Common myeloid progenitor, CD34-positive (primary cell): ENCODE results near the gene ZDHHC18.
"Not testable (repeated sequence)": the region's sequence is repeated elsewhere in the genome, so short reads cannot be mapped to it uniquely, and the experiment has no call there.

ENCODE experiments used
- CTCF ChIA-PET: fragments of 350-600 bp; sonication (Branson Sonifier 250); formaldehyde crosslinking; loops from one replicate; lab custom pipeline; 2021; ENCODE audit warnings: antibody characterized with exemption; lab: Charles Lee
- POLR2A ChIA-PET: fragments of 350-600 bp; sonication (Branson Sonifier 250); formaldehyde crosslinking; loops from one replicate; lab custom pipeline; 2021; ENCODE audit warnings: antibody characterized with exemption; lab: Charles Lee
- DNase-seq, 3 donors: peaks; one replicate each; pipeline versions ENCODE4 v3.0.0 to v3.0.0-alpha.2; 2013
- H3K27ac ChIP-seq, 2 experiments: 1 replicate in 1 of 2; 2 replicates in 1 of 2; pipeline ENCODE4 v1.7.0; 2013; ENCODE audit warnings: inconsistent platforms in 2 of 2, low read length in 2 of 2, mild to moderate bottlenecking in 2 of 2, low read depth in 1 of 2, moderate library complexity in 1 of 2; ENCODE audit not compliant: severe bottlenecking in 2 of 2, insufficient read depth in 1 of 2, poor library complexity in 1 of 2
- H3K27me3 ChIP-seq, 5 experiments: replicated peaks in 2 of 5; 1 replicate in 3 of 5; 2 replicates in 2 of 5; pipeline versions ENCODE4 v1.6.1 to v1.7.0; 2013; ENCODE audit warnings: low read length in 4 of 5, mild to moderate bottlenecking in 2 of 5, moderate library complexity in 2 of 5, inconsistent platforms in 1 of 5; ENCODE audit not compliant: insufficient read depth in 5 of 5, control insufficient read depth in 4 of 5
- H3K36me3 ChIP-seq, 4 experiments: 1 replicate in 2 of 4; 2 replicates in 2 of 4; pipeline versions ENCODE4 v1.6.1 to v1.7.0; 2013; ENCODE audit warnings: low read length in 3 of 4, control low read depth in 1 of 4, mild to moderate bottlenecking in 1 of 4; ENCODE audit not compliant: control insufficient read depth in 4 of 4, insufficient read depth in 4 of 4
- H3K4me1 ChIP-seq, 4 experiments: 1 replicate in 3 of 4; 2 replicates in 1 of 4; pipeline versions ENCODE4 v1.6.1 to v1.7.1; 2013; ENCODE audit warnings: low read length in 3 of 4, mild to moderate bottlenecking in 3 of 4, control low read depth in 1 of 4, inconsistent platforms in 1 of 4, moderate library complexity in 1 of 4; ENCODE audit not compliant: control insufficient read depth in 4 of 4, insufficient read depth in 4 of 4; ENCODE audit errors: control extremely low read depth in 1 of 4
- H3K4me3 ChIP-seq, 7 experiments: 1 replicate in 4 of 7; 2 replicates in 3 of 7; pipeline versions ENCODE4 v1.5.1 to v1.7.0; 2013; ENCODE audit warnings: mild to moderate bottlenecking in 7 of 7, low read length in 6 of 7, moderate library complexity in 6 of 7, inconsistent platforms in 2 of 7, low read depth in 2 of 7, control low read depth in 1 of 7; ENCODE audit not compliant: insufficient read depth in 4 of 7, control insufficient read depth in 1 of 7; ENCODE audit errors: extremely low read depth in 1 of 7
- H3K9me3 ChIP-seq, 5 experiments: 1 replicate in 4 of 5; 2 replicates in 1 of 5; pipeline versions ENCODE4 v1.6.1 to v1.7.1; 2013; ENCODE audit warnings: low read length in 4 of 5, mild to moderate bottlenecking in 2 of 5, inconsistent platforms in 1 of 5, low read depth in 1 of 5, moderate library complexity in 1 of 5; ENCODE audit not compliant: control insufficient read depth in 4 of 5, insufficient read depth in 2 of 5; ENCODE audit errors: control extremely low read depth in 1 of 5
- WGBS: methylation state at CpG from one replicate; pipeline ENCODE4 v1.1.5; 2013; ENCODE audit not compliant: insufficient coverage; 5-methylcytosine and 5-hydroxymethylcytosine counted together

ZDHHC18 gene

GRCh38 chr1:26838474-26839338 is 12.2 kb downstream of the ZDHHC18 start:
- Histone ChIP-seq H3K36me3 (peaks cover 13 to 59% (median 42%) of the 10 kb centered on the region in 4 experiments), H3K4me1 (peaks cover 5 to 11% (median 10%) of the 10 kb centered on the region in 4 experiments), H3K27ac (no peak overlapping the region), H3K9me3 (no peaks in the 10 kb centered on the region), H3K27me3 (no peaks in the 10 kb centered on the region), H3K4me3 (no peak overlapping the region)
- WGBS, result 87% methylated on average over 8 of the region's 8 CpGs
- DNase-seq, result peak in 2 of 3 donors; percentile 34 to 53
- ChIA-PET POLR2A (interaction anchor here (0.5 kb wide), 1 partner anchor 38 kb away, joined by 4 read pairs; no protein-coding TSS in a partner anchor), CTCF (interaction anchor here (1.0 to 2.6 kb wide), 2 partner anchors 9 to 29 kb away, joined by 3 to 10 read pairs; no protein-coding TSS in a partner anchor)

DNA sequence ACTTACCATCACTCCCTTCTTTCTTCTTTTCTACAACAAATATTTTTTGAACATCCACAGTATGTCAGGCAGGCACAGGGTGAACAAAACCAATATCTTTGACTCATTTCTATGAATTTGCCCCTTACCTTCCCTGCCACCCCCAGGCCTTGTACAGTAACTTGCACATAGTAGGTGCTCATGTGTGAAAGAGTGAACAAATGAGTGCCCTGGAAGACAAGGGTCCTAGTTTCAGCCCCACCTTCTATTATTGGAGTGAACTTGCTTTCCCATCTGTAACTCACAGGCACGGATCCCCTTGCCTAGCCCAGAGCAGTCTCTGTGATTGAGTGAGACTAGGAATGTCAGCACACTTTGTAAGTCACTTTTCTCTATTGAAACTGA is 12.8 kb downstream of the ZDHHC18 start:
- WGBS, result 89% methylated on average over 1 of the region's 1 CpG
- Histone ChIP-seq H3K27me3 (no peaks in the 10 kb centered on the region), H3K9me3 (no peaks in the 10 kb centered on the region), H3K4me3 (no peak overlapping the region), H3K4me1 (peaks cover under 1 to 5% (median 4%) of the 10 kb centered on the region in 4 experiments), H3K27ac (no peak overlapping the region), H3K36me3 (peaks cover 15 to 60% (median 39%) of the 10 kb centered on the region in 4 experiments)
- CTCF ChIA-PET, result interaction anchor here (2.6 kb wide), 1 partner anchor 30 kb away, joined by 10 read pairs; no protein-coding TSS in a partner anchor
- DNase-seq, result no peak
- POLR2A ChIA-PET, result no interaction called here

DNA sequence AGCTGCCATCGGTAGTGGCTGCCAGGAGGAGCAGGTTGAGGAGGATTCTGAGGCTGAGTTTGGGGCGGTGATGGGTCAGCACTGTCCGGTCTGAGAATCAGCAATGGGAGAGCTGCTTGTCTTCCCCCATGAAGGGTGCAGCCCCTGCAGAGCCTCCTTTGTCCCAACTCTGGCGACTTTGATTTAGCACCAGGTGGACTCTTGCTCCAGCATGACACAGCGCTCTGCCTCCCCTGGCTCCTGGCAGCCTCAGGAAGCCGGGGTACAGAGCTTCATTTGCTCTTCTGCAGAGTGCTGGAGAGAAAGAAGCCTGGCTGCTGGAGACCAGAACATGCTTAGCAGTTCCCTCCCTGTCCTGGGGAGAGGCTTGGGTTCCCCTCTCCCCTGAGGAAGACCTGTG is 13.3 kb downstream of the ZDHHC18 start:
- ChIA-PET CTCF (no interaction called here), POLR2A (no interaction called here)
- 77% methylated on average over 6 of the region's 6 CpGs for WGBS
- DNase-seq, result no peak
- H3K27me3 ChIP-seq, result no peaks in the 10 kb centered on the region
- no peak overlapping the region for H3K27ac ChIP-seq
- H3K9me3 ChIP-seq, result no peaks in the 10 kb centered on the region
- H3K4me1 ChIP-seq, result peaks cover 0 to under 1% (median 0%) of the 10 kb centered on the region in 4 experiments
- H3K36me3 ChIP-seq, result peaks cover 15 to 59% (median 36%) of the 10 kb centered on the region in 4 experiments
- no peak overlapping the region for H3K4me3 ChIP-seq

- Histone ChIP-seq H3K27ac (no peak overlapping the region), H3K27me3 (no peaks in the 10 kb centered on the region), H3K9me3 (no peaks in the 10 kb centered on the region), H3K4me3 (no peak overlapping the region), H3K4me1 (no peaks in the 10 kb centered on the region), H3K36me3 (peaks cover 15 to 57% (median 36%) of the 10 kb centered on the region in 4 experiments)
- POLR2A ChIA-PET, result no interaction called here
- 98% methylated on average over 9 of the region's 13 CpGs for WGBS
- CTCF ChIA-PET, result interaction anchor here (0.6 to 1.1 kb wide), 3 partner anchors 20 to 386 kb away, joined by 3 read pairs; no protein-coding TSS in a partner anchor
- no peak for DNase-seq
These were observed 18.1 kb downstream of the ZDHHC18 start for GRCh38 chr1:26844424-26845196.

DNA sequence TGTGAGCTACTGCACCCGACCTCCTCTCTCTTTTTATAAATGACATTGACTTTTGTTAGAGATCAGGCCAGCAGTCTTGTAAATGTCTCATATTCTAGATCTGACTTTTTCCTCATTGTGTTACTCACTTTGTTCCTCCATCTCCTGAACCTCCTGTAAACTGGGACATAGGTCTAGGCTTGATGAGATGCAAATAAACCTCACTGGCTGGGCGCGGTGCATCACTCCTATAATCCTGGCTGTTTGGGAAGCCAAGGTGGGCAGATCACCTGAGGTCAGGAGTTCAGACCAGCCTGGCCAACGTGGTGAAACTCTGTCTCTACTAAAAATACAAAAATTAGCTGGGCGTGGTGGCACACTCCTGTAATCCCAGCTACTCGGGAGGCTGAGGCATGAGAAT is 21.3 kb downstream of the ZDHHC18 start:
- DNase-seq, H3K4me1 ChIP-seq, H3K9me3 ChIP-seq, H3K27me3 ChIP-seq, H3K27ac ChIP-seq, H3K4me3 ChIP-seq, POLR2A ChIA-PET: not testable (repeated sequence)
- 94% methylated on average over 6 of the region's 6 CpGs for WGBS
- CTCF ChIA-PET, result interaction anchor here (1.1 to 3.1 kb wide), 6 partner anchors 9 to 52 kb away, joined by 3 to 18 read pairs (median 4); partner anchors contain the start of gene GPATCH3
- peaks cover 18 to 69% (median 42%) of the 10 kb centered on the region in 4 experiments for H3K36me3 ChIP-seq

DNA sequence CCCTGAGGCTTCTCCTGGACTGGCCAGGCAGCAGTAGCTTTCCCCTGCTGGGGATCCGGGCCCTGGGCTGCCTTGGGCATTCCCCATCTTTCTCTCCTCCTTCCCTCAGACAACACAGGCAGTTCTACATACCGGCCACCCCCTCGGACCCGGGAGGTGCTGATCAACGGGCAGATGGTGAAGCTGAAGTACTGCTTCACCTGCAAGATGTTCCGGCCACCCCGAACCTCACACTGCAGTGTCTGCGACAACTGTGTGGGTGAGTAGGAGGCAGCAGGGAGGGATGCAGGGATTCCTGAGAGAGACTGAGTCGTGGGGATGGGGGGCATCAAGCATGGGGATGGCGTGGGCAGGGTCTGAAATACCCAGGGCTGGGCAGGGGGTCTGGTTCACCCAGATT is 22.0 kb downstream of the ZDHHC18 start:
- POLR2A ChIA-PET, result no interaction called here
- DNase-seq, result no peak
- Histone ChIP-seq H3K27me3 (no peaks in the 10 kb centered on the region), H3K4me3 (no peak overlapping the region), H3K9me3 (no peaks in the 10 kb centered on the region), H3K4me1 (no peaks in the 10 kb centered on the region), H3K27ac (peak overlapping the region in 1 of 2 experiments; percentile 9), H3K36me3 (peaks cover 17 to 70% (median 45%) of the 10 kb centered on the region in 4 experiments)
- WGBS, result 94% methylated on average over 9 of the region's 10 CpGs
- CTCF ChIA-PET, result interaction anchor here (0.8 to 3.1 kb wide), 9 partner anchors 10 to 250 kb away, joined by 3 to 18 read pairs (median 3); no protein-coding TSS in a partner anchor
